ENCODE measurements around the gene PBRM1. TPM values are rescaled to one million over a fixed set of nuclear protein-coding genes. Genes with fewer than 3 reads are reported as not detected.
"Not testable (repeated sequence)": the region's sequence is repeated elsewhere in the genome, so short reads cannot be mapped to it uniquely, and the experiment has no call there.

Gene PBRM1
- total RNA-seq (ENCODE audit: insufficient read depth, low replicate concordance) = 122 TPM

DNA sequence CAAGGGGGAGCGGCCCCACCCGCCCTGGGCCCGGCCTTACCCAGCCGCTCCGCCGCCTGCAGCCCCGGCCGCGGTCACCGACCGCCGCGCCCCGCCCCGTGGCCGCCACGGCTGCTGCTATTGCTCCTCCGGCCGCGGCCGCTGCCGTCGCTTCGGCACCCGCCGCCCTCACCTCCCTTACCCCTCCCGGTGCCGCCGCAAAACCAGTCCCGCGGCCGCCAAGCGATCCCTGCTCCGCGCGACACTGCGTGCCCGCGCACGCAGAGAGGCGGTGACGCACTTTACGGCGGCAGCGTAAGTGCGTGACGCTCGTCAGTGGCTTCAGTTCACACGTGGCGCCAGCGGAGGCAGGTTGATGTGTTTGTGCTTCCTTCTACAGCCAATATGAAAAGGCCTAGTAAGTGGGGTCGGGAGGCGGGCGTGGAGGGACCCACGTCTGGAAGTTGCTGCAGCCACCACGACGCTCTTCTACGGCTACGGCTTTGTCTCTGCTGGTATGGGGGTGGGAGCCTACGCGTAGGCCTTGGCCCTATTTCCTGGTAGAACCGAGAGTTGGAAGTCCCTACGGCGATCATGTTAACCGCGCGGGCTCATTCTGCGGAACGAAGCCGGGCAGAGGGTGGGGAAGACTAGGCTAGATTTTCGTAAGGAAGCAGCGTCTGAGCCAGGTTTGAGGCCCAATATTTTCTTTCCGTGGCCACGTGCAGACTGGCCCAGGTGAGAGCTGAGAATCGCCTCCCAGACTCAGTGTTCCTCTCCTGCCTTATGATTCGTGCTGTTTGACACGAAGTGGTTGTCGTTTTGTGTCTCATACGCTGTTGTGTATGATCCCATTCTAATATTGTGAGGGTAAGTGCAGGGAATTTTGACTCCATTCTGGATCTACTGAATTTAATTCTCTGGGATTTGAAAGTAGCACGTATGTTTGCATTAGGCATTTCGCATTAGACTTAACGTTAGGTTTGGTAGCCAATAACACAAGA, at the start of gene PBRM1, which contains the start of gene GNL3:
Gene PBRM1 (minus strand): TSS at position 205 of the 983 bp plus-strand sequence.
Gene GNL3 (plus strand): TSS at position 324 of the 983 bp plus-strand sequence. CDS start 61 bp downstream, at position 385.
- DNase-seq (ENCODE audit: low spot score) = peak; percentile 98

GRCh38 chr3:52733256-52733891, 47.7 kb upstream of the PBRM1 start:
- no peak for DNase-seq (ENCODE audit: low spot score)

DNA sequence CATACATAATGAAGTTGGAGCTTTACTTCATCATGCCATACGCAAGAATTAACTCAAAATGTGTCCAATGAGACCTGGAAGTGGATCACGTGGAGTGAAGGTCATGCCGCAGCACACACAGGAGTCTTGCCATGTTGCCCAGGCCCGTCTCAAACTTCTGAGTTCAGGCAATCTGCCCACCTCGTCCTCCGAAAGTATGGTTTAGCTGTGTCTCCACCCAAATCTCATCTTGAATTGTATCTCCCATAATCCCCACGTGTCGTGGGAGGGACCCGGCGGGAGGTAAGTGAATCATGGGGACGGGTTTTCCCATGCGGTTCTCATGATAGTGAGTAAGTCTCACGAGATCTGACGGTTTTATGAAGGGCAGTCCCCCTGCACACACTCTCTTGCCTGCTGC, 45.9 kb upstream of the PBRM1 start:
- DNase-seq (ENCODE audit: low spot score) = no peak

DNA sequence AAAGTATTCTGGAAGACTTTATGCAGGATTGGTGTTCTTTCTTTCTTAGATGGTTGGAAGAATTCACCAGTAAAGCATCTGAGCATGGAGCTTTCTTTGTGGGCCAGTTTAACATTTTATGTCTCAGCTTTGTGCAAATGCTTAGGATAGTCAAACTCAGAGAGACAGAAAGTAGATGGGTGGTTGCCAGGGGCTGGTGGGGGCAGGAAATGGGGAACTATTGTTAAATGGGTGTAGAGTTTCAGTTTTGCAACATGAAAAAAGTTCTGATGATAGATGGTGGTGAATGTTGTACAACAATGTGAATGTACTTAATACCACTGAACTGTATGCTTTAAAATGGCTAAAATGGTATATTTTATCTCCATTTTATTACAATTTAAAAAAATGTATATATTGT, 45.0 kb upstream of the PBRM1 start:
- no peak for DNase-seq (ENCODE audit: low spot score)

GRCh38 chr3:52728753-52729152, 43.0 kb upstream of the PBRM1 start:
- not testable (repeated sequence) for DNase-seq (ENCODE audit: low spot score)

- DNase-seq (ENCODE audit: low spot score) = no peak
Observed at GRCh38 chr3:52724511-52724910, 38.8 kb upstream of the PBRM1 start.

DNA sequence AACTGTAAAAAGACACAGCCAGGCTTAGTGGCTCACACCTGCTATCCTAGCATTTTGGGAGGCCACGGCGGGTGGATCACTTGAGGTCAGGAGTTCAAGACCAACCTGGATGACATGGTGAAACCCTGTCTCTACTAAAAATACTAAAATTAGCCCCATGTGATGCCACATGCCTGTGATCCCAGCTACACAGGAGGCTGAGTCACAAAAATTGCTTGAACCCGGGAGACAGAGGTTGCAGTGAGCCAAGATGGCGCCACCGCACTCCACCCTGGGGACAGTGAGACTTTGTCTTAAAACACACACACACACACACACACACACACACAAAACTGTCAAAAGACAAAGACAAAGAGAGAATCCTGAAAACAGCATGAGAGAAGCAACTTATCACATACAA, 38.2 kb upstream of the PBRM1 start:
- DNase-seq (ENCODE audit: low spot score) = no peak

DNA sequence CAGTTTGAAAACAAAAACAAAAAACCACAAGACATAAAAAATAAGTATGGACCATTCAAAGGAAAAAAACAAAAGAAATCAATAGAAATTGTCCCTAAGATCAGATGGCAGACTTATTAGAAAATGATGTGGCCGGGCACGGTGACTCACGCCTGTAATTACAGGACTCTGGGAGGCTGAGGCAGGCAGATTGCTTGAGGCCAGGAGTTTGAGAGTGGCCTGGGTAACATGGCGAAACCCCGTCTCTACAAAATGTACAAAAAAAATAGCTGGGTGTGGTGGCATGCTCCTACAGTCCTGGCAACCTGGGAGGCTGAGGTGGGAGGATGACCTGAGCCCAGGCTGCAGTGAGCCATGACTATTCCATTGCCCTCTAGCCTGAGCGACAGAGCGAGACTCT, 36.8 kb upstream of the PBRM1 start:
- DNase-seq (ENCODE audit: low spot score) = no peak

DNA sequence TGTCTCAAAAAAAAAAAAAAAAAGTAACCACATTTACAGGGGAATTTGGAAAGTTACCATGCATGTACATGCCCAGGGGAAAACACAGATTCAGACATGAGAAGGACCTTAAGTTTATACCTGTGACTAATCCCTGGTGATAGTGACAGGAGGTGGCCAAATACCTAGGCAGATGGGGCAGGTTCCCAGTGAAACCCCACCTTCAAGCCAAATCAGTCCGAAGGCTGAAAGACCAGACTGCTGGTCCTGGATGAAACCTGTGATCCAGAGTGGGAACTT, 36.0 kb upstream of the PBRM1 start:
- no peak for DNase-seq (ENCODE audit: low spot score)

GRCh38 chr3:52721002-52721729, 35.5 kb upstream of the PBRM1 start:
- peak; percentile 16 for DNase-seq (ENCODE audit: low spot score)

DNA sequence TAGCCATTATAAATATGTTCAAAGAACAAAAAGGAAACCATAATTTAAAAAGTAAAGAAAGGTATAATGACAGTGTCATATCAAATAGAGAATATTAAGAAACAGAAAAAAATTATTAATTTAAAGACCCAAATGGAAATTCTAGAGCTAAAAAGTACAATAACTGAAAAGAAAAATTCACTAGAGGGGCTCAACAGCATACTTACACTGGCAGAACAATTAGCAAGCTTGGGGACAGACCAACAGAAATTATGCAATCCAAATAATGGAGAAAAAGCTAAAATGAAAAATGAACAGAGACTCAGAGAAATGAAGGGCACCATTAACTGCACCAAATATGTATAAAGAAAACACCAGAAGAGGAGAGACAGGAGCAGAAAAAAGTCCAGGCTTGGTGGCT, 33.9 kb upstream of the PBRM1 start:
- no peak for DNase-seq (ENCODE audit: low spot score)

- DNase-seq (ENCODE audit: low spot score) = no peak
Observed at GRCh38 chr3:52715714-52716305, 30.1 kb upstream of the PBRM1 start.

DNA sequence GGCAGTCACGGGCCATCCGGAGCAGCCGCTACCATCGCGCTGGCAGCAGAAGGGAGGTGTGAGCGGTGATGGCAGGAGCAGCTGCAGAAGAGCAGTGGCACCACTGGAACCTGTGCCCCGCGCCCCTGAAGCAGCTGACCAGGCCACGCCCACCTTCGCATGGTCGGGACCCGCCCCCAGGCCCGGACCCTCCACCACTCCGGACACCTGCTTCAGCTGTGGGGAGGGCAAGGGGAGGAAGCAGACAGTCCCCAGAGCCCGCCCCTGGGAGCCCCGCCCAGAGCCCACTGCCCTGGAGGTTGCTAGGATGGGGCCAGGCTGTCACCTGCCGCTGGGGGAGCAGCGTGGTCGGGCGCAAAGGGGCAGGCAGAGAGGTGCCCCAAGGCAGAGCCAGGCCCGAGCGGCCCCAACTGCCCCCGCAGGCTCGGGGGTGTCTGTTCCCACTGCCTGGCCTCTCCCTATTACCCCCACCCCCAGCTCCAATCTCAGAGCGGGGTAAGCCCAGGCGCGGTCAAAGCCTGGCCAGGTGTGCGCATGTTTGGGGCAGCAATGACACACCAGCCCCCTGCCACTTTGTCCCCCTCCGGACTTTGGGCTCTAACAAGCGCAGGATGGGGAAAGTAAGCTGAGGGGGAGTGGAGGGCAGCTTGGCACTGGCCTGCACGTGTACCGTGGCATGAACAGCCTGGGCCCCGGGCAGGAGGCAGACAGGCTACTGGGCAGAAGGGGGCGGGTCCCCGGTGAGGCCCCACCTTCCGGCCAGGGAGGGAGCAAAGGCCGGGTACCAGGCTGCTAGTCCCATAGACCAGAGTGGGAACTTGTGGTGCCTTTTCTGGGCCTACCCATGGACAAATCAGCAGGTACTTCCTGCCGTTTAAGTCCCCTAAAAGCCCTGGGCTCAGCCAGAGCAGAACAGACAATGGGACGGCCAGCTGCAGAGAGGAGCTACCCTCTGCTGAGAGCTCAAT, 28.9 kb upstream of the PBRM1 start:
- no peak for DNase-seq (ENCODE audit: low spot score)

DNA sequence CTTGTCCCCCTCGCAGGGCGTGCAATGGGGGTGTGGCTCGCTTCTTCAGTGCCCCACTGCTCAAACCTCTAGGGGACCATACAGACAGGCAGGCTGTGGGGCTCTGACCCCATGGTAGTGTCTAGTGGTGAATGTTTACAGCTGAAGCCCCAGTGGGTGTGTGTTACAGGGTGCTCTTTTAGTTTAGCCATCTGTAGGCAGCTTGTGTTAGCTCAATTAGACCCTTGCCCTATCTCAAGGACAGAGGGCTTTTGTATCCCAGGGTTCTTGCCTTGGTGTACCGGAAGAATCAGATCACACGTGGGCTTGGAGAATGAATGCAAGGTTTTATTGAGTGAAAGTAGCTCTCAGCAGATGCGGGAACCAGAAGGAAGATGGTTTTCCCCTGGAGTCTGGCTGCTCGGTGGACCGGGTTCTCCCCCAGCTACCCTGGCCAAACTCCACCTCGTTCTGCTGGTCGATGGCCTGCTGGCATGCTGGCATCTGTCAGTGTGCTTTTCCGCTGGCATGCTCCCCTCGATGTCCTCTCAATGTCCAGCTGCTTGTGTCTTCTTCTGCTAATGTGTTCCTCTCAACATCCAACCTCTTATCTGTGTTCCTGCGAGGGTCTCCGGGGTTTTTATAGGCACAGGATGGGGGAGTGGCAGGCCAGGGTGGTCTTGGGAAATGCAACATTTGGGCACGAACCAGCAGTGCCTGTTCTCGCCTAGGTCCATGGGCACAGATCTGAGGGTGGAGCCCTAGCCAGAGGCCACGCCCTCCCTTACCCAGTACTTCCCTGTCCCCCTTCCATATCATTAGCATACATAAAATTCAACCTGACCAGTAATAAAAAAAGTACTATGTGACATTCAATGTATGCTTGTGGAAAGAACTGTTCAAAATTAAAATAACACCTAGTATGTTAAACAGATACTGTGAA, 26.8 kb upstream of the PBRM1 start:
- no peak for DNase-seq (ENCODE audit: low spot score)

GRCh38 chr3:52710512-52710911, 24.8 kb upstream of the PBRM1 start:
- no peak for DNase-seq (ENCODE audit: low spot score)

DNA sequence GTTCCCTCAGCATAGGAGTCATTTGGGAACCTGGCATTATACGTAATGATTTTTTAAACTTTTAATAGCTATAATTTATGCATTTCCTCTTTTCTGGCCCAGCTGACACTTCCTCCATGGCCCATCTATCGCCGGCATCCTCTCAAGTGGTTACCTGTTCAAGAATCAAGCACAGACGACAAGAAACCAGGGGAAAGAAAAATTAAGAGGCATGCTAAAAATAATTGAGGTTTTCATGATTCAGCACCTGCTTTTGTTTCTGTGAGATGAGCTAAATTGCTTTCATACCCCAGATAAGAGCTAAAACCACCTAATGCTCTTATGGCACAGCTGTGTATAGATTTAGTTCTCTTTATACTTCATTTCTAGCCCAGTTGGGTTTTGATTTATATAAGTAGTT, 21.9 kb upstream of the PBRM1 start:
- DNase-seq (ENCODE audit: low spot score) = no peak

- DNase-seq (ENCODE audit: low spot score) = peak; percentile 90
Observed at GRCh38 chr3:52705688-52706686, 20.3 kb upstream of the PBRM1 start, which contains the start of the genes GLT8D1 and SPCS1. TSS of gene GLT8D1 (minus strand) at chr3:52705791. CDS start at chr3:52700460, 5,331 bp downstream. TSS of gene SPCS1 (plus strand) at chr3:52706106. CDS start at chr3:52706247, 141 bp downstream.

GRCh38 chr3:52705438-52705687, 19.6 kb upstream of the PBRM1 start:
- DNase-seq (ENCODE audit: low spot score) = no peak

All from umbilical cord (tissue), 2 donors.